Epithelial cell of proximal tubule (primary cell): Measurements from ENCODE around the gene PTPRN2. TPM values are rescaled to one million over a fixed set of nuclear protein-coding genes. Genes with fewer than 3 reads are reported as not detected.

Experiments used
- DNase-seq: peaks from one replicate; pipeline ENCODE4 v3.0.0-alpha.2; 2011; ENCODE audit warnings: low read depth
- H3K4me3 ChIP-seq: 2 replicates; pipeline ENCODE4 v1.5.1; 2011; ENCODE audit warnings: low read depth, mild to moderate bottlenecking, low read length
- total RNA-seq: library from RNA; depleted of rRNA; stranded (reverse); fragments of >200 nt; gene quantifications from 2 replicates; pipeline ENCODE4 v1.2.3, GENCODE V29; 2015
- TF ChIP-seq, protein P1 (sequence below): conservative IDR thresholded peaks from 2 replicates; pipeline ENCODE4 v1.5.1; 2012; ENCODE audit warnings: low read depth, mild to moderate bottlenecking, low read length

Gene PTPRN2
- total RNA-seq, 1 donor from 2014 or later = 2.8 TPM

GRCh38 chr7:157679607-157680006, 908.0 kb downstream of the PTPRN2 start:
- H3K4me3 ChIP-seq = no peak overlapping the region
- no peak for DNase-seq
- TF ChIP-seq, protein P1, sequence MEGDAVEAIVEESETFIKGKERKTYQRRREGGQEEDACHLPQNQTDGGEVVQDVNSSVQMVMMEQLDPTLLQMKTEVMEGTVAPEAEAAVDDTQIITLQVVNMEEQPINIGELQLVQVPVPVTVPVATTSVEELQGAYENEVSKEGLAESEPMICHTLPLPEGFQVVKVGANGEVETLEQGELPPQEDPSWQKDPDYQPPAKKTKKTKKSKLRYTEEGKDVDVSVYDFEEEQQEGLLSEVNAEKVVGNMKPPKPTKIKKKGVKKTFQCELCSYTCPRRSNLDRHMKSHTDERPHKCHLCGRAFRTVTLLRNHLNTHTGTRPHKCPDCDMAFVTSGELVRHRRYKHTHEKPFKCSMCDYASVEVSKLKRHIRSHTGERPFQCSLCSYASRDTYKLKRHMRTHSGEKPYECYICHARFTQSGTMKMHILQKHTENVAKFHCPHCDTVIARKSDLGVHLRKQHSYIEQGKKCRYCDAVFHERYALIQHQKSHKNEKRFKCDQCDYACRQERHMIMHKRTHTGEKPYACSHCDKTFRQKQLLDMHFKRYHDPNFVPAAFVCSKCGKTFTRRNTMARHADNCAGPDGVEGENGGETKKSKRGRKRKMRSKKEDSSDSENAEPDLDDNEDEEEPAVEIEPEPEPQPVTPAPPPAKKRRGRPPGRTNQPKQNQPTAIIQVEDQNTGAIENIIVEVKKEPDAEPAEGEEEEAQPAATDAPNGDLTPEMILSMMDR = no peak

DNA sequence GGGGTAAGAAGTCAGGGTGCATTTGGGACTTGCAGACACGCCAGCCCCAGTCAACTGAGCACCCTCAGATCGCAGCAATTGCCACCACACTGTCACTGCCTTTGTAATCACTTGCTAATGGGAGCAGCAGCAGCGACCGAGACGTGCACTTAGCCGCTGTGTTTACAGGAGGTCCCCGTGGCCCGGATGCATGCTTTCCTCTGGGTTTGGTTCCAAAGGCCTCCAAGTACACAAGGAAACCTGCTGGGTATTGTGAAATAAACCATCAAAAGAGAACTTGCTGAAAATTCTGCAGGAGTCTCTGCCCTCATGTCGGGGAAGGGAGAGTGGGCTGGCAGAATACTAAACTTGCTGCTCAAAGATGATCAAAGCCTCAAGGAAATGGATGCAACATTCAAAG, 909.1 kb downstream of the PTPRN2 start:
- no peak overlapping the region for H3K4me3 ChIP-seq
- no peak for DNase-seq
- TF ChIP-seq, protein P1 = no peak

DNA sequence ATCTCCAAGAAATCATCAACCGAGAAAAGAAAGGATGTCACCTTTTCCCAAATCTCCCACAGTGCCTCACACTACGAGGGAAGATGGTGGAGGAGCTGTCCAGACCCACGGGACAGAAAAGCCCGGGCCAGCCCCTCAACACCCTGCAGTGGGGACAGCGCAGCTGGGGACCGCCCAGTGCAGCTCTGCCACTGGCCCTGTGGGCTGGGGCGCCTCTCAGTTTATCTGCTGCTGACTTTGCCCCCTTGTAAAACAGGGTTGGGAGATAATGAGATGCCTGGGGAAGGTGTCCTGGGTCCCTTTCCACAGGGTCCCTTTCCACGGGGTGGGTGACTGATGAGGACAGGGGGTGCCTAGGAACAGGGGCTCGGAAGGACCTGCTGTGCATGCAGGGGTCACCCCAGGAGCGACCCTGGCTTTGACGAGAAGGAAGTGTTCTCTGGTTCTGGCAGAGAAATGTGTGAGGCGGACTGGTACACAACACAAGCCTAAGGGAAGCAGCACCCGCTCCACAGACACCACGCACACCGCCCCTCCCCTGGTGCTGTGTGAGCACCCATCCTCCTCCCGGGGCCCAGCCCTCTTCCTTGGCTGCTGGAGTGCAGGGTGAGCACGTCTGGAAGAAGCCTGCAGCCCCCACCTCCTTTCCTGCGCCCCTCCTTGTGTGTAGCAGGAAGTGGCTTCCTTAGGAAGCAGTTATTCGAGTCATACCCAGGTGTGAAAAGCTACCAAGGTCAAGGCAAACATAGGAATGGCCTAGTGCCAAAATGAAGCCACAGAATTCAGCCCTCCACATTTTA, 911.0 kb downstream of the PTPRN2 start:
- TF ChIP-seq, protein P1 = no peak
- DNase-seq = no peak
- H3K4me3 ChIP-seq = no peak overlapping the region

GRCh38 chr7:157676001-157676400, 911.6 kb downstream of the PTPRN2 start:
- DNase-seq = no peak
- TF ChIP-seq, protein P1 = no peak
- no peak overlapping the region for H3K4me3 ChIP-seq

GRCh38 chr7:157675427-157675927, 912.1 kb downstream of the PTPRN2 start:
- DNase-seq = no peak
- TF ChIP-seq, protein P1 = no peak
- H3K4me3 ChIP-seq = no peak overlapping the region

- no peak for DNase-seq
- H3K4me3 ChIP-seq = no peak overlapping the region
- TF ChIP-seq, protein P1 = no peak
These were observed 912.8 kb downstream of the PTPRN2 start for GRCh38 chr7:157674715-157675426.
